HepG2 (cell line): ENCODE measurements around the gene CMTM1. TPM values are rescaled to one million over a fixed set of nuclear protein-coding genes. Genes with fewer than 3 reads are reported as not detected.

Experiments used
- ARID4A ChIP-seq: sonication (generic); formaldehyde crosslinking; IDR thresholded peaks from 2 replicates; pipeline ENCODE4 v1.5.0; 2020; ENCODE audit warnings: mild to moderate bottlenecking, missing genetic modification reagents, borderline replicate concordance
- CREBL2 ChIP-seq: sonication (generic); formaldehyde crosslinking; IDR thresholded peaks from 2 replicates; pipeline ENCODE4 v1.8.1; 2023; ENCODE audit warnings: missing genetic modification reagents, mild to moderate bottlenecking, borderline replicate concordance
- CSRNP1 ChIP-seq: sonication (generic); formaldehyde crosslinking; IDR thresholded peaks from 2 replicates; pipeline ENCODE4 v1.8.1; 2023; ENCODE audit warnings: mild to moderate bottlenecking, missing genetic modification reagents
- KIAA2018 ChIP-seq: sonication (generic); formaldehyde crosslinking; IDR thresholded peaks from 2 replicates; pipeline ENCODE4 v1.5.0; 2020; ENCODE audit warnings: mild to moderate bottlenecking, missing genetic modification reagents, borderline replicate concordance
- PITX1 ChIP-seq: sonication (generic); formaldehyde crosslinking; IDR thresholded peaks from 2 replicates; pipeline ENCODE4 v1.5.1; 2020; ENCODE audit warnings: mild to moderate bottlenecking, missing genetic modification reagents
- SALL1 ChIP-seq: sonication (generic); formaldehyde crosslinking; IDR thresholded peaks from 2 replicates; pipeline ENCODE4 v1.8.0; 2022; ENCODE audit warnings: mild to moderate bottlenecking, missing genetic modification reagents
- TCF12 ChIP-seq, 2 experiments: fragments of 450-650 bp in 1 of 2; sonication (generic) in 1 of 2; formaldehyde crosslinking in 1 of 2; IDR thresholded peaks; 2 replicates each; pipeline versions ENCODE4 v1.6.1 to v1.8.0; 2017 to 2022; ENCODE audit warnings: antibody characterized with exemption in 1 of 2, mild to moderate bottlenecking in 1 of 2, missing genetic modification reagents in 1 of 2, moderate library complexity in 1 of 2
- ZNF503 ChIP-seq: sonication (generic); formaldehyde crosslinking; IDR thresholded peaks from 2 replicates; pipeline ENCODE4 v1.4.0; 2020; ENCODE audit warnings: missing genetic modification reagents
- ZNF547 ChIP-seq: sonication (generic); formaldehyde crosslinking; IDR thresholded peaks from 2 replicates; pipeline ENCODE4 v1.5.1; 2020; ENCODE audit warnings: mild to moderate bottlenecking, missing genetic modification reagents
- ZNF776 ChIP-seq: sonication (generic); formaldehyde crosslinking; IDR thresholded peaks from 2 replicates; pipeline ENCODE4 v1.4.0; 2020; ENCODE audit warnings: mild to moderate bottlenecking, missing genetic modification reagents
- polyA plus RNA-seq, 8 experiments: library from polyadenylated mRNA; depleted of rRNA in 3 of 8; stranded (reverse) in 7 of 8; unstranded in 1 of 8; fragments of >200 nt; fragmentation: Illumina TruSeq in 4 of 8; extraction: Trizol in 4 of 8; gene quantifications; 2 replicates each; pipeline versions ENCODE4 v1.2.1 to v1.2.3, GENCODE V29; 2011 to 2016; ENCODE audit warnings: low read depth in 4 of 8, missing spikeins in 1 of 8, mixed read lengths in 1 of 8; ENCODE audit not compliant: insufficient read depth in 1 of 8
- total RNA-seq, 5 experiments: library from RNA; depleted of rRNA; stranded (reverse); fragments of >200 nt; fragmentation: Illumina TruSeq; extraction: Trizol; gene quantifications; 2 replicates each; pipeline ENCODE4 v1.2.3, GENCODE V29; 2016; ENCODE audit warnings: low read depth in 1 of 5

CMTM1 gene
- total and polyA plus RNA-seq, 2 of the 13 experiments (the other 11 are each of a cell fraction or from before 2014, with no cell fraction given): 1.7 to 2.9 TPM

- TF ChIP-seq KIAA2018 (peak; percentile 97), ZNF547 (CRISPR knock-in tag) (peak; percentile 100), PITX1 (CRISPR knock-in tag) (peak; percentile 92), ZNF503 (no peak; the same call in none of the 2 replicates), CSRNP1 (peak; percentile 99), CREBL2 (CRISPR knock-in tag) (peak; percentile 100), TCF12 (IDR thresholded peaks at IDR 0.05) (no peak), TCF12 (CRISPR knock-in tag; IDR thresholded peaks at IDR 0.05) (no peak; the same call in none of the 2 replicates), ARID4A (CRISPR knock-in tag) (peak; percentile 92), SALL1 (CRISPR knock-in tag) (peak; percentile 99), ZNF776 (peak; percentile 99)
These were observed 13.7 kb upstream of the CMTM1 start, which contains the start of gene CKLF (continued) for GRCh38 chr16:66552286-66553177.
